H9 (cell line): Measurements from ENCODE around the gene EMX2. TPM values are rescaled to one million over a fixed set of nuclear protein-coding genes. Genes with fewer than 3 reads are reported as not detected.

ENCODE experiments used
- DNase-seq: peaks from one replicate; pipeline ENCODE4 v3.0.0-alpha.2; 2017
- H2AFZ ChIP-seq: one replicate; pipeline ENCODE4 v1.6.1; 2013; ENCODE audit warnings: mild to moderate bottlenecking, low read length, control low read depth, moderate library complexity
- H2AK5ac ChIP-seq: 2 replicates; pipeline ENCODE4 v1.6.1; 2013; ENCODE audit warnings: low read length, control low read depth, mixed read lengths; ENCODE audit not compliant: insufficient read length
- H2BK120ac ChIP-seq: one replicate; pipeline ENCODE4 v1.6.1; 2013; ENCODE audit warnings: low read depth, mild to moderate bottlenecking, low read length, control low read depth, inconsistent platforms; ENCODE audit not compliant: poor library complexity, severe bottlenecking
- H2BK12ac ChIP-seq: 2 replicates; pipeline ENCODE4 v1.6.1; 2013; ENCODE audit warnings: low read length, control low read depth, mixed read lengths, low read depth; ENCODE audit not compliant: insufficient read length
- H2BK15ac ChIP-seq: 2 replicates; pipeline ENCODE4 v1.6.1; 2013; ENCODE audit warnings: low read depth, low read length, control low read depth
- H2BK20ac ChIP-seq: one replicate; pipeline ENCODE4 v1.6.1; 2013; ENCODE audit warnings: low read depth, mild to moderate bottlenecking, low read length, control low read depth, inconsistent platforms; ENCODE audit not compliant: poor library complexity, severe bottlenecking
- H2BK5ac ChIP-seq: 2 replicates; pipeline ENCODE4 v1.6.1; 2013; ENCODE audit warnings: low read length, control low read depth, mixed read lengths; ENCODE audit not compliant: insufficient read length
- H3K14ac ChIP-seq: 2 replicates; pipeline ENCODE4 v1.6.1; 2013; ENCODE audit warnings: low read length, control low read depth; ENCODE audit not compliant: insufficient read depth
- H3K18ac ChIP-seq: 2 replicates; pipeline ENCODE4 v1.6.1; 2013; ENCODE audit warnings: low read depth, mild to moderate bottlenecking, mixed read lengths, low read length, control low read depth; ENCODE audit not compliant: insufficient read length
- H3K23ac ChIP-seq: 2 replicates; pipeline ENCODE4 v1.6.1; 2013; ENCODE audit warnings: low read length, control low read depth, mixed read lengths, low read depth; ENCODE audit not compliant: insufficient read length
- H3K23me2 ChIP-seq: 2 replicates; pipeline ENCODE4 v1.6.1; 2013; ENCODE audit warnings: low read depth, mild to moderate bottlenecking, mixed read lengths, low read length, control low read depth; ENCODE audit not compliant: insufficient read length, poor library complexity, severe bottlenecking
- H3K27ac ChIP-seq: 2 replicates; pipeline ENCODE4 v1.5.1; 2013; ENCODE audit warnings: low read length, control low read depth, mixed read lengths, low read depth; ENCODE audit not compliant: insufficient read length
- H3K27me3 ChIP-seq: 2 replicates; pipeline ENCODE4 v1.6.1; 2013; ENCODE audit warnings: low read length, control low read depth, inconsistent platforms; ENCODE audit not compliant: insufficient read depth
- H3K4ac ChIP-seq: 2 replicates; pipeline ENCODE4 v1.6.1; 2013; ENCODE audit warnings: low read depth, mild to moderate bottlenecking, control low read depth, inconsistent platforms, low read length, moderate library complexity
- H3K4me1 ChIP-seq: 2 replicates; pipeline ENCODE4 v1.6.1; 2013; ENCODE audit warnings: low read length, control low read depth, inconsistent platforms; ENCODE audit not compliant: insufficient read depth
- H3K4me2 ChIP-seq: 2 replicates; pipeline ENCODE4 v1.6.1; 2013; ENCODE audit warnings: low read length, control low read depth, mixed read lengths; ENCODE audit not compliant: insufficient read length, insufficient read depth
- H3K56ac ChIP-seq: 2 replicates; pipeline ENCODE4 v1.6.1; 2013; ENCODE audit warnings: low read depth, mild to moderate bottlenecking, mixed read lengths, low read length, control low read depth; ENCODE audit not compliant: insufficient read length
- H3K79me1 ChIP-seq: 2 replicates; pipeline ENCODE4 v1.6.1; 2013; ENCODE audit warnings: low read depth, mild to moderate bottlenecking, moderate library complexity, low read length, control low read depth, inconsistent platforms; ENCODE audit not compliant: insufficient read depth, poor library complexity, severe bottlenecking
- H3K79me2 ChIP-seq: 2 replicates; pipeline ENCODE4 v1.6.1; 2013; ENCODE audit warnings: low read length, control low read depth, inconsistent platforms; ENCODE audit not compliant: insufficient read depth
- H3K9ac ChIP-seq: 2 replicates; pipeline ENCODE4 v1.6.1; 2013; ENCODE audit warnings: low read length, control low read depth, mixed read lengths; ENCODE audit not compliant: insufficient read length; ENCODE audit errors: extremely low read depth
- H3K9me3 ChIP-seq: one replicate; pipeline ENCODE4 v1.6.1; 2013; ENCODE audit warnings: low read depth, low read length, inconsistent platforms; ENCODE audit not compliant: control insufficient read depth
- H3T11ph ChIP-seq: one replicate; pipeline ENCODE4 v1.6.1; 2013; ENCODE audit warnings: mild to moderate bottlenecking, low read length, control low read depth, inconsistent platforms
- H4K20me1 ChIP-seq: one replicate; pipeline ENCODE4 v1.6.1; 2013; ENCODE audit not compliant: control insufficient read depth, insufficient read length, insufficient read depth
- H4K5ac ChIP-seq: 2 replicates; pipeline ENCODE4 v1.6.1; 2013; ENCODE audit warnings: low read depth, mild to moderate bottlenecking, mixed read lengths, low read length, control low read depth; ENCODE audit not compliant: insufficient read length
- H4K8ac ChIP-seq: replicated peaks from 2 replicates; pipeline ENCODE4 v1.6.1; 2013; ENCODE audit warnings: low read length, control low read depth, mixed read lengths, low read depth; ENCODE audit not compliant: insufficient read length
- H4K91ac ChIP-seq: 2 replicates; pipeline ENCODE4 v1.6.1; 2013; ENCODE audit warnings: low read depth, mild to moderate bottlenecking, moderate library complexity, mixed read lengths, low read length, control low read depth; ENCODE audit not compliant: insufficient read length
- H3K27ac Mint-ChIP-seq, 3 experiments: 2 replicates in 2 of 3; 3 replicates in 1 of 3; pipeline ENCODE4 v1.8.0; 2020 to 2021; ENCODE audit warnings: mixed read lengths in 3 of 3, mild to moderate bottlenecking in 1 of 3, moderate library complexity in 1 of 3
- H3K27me3 Mint-ChIP-seq: 2 replicates; pipeline ENCODE4 v1.8.0; 2021; ENCODE audit warnings: low read depth, mild to moderate bottlenecking, moderate library complexity, mixed read lengths
- H3K36me3 Mint-ChIP-seq, 3 experiments: 2 replicates in 2 of 3; 3 replicates in 1 of 3; pipeline ENCODE4 v1.8.0; 2020 to 2021; ENCODE audit warnings: low read depth in 3 of 3, mixed read lengths in 3 of 3; ENCODE audit not compliant: insufficient read depth in 1 of 3
- H3K4me1 Mint-ChIP-seq, 2 experiments: 2 replicates each; pipeline ENCODE4 v1.8.0; 2020; ENCODE audit warnings: mixed read lengths in 2 of 2
- H3K4me3 Mint-ChIP-seq, 2 experiments: 2 replicates in 1 of 2; 3 replicates in 1 of 2; pipeline ENCODE4 v1.8.0; 2020 to 2021; ENCODE audit warnings: mild to moderate bottlenecking in 2 of 2, mixed read lengths in 2 of 2, moderate library complexity in 1 of 2
- H3K9me3 Mint-ChIP-seq, 2 experiments: 2 replicates in 1 of 2; 3 replicates in 1 of 2; pipeline ENCODE4 v1.8.0; 2020; ENCODE audit warnings: mild to moderate bottlenecking in 2 of 2, mixed read lengths in 2 of 2, moderate library complexity in 1 of 2
- WGBS: extraction: QIAGEN DNeasy Blood & Tissue Kit; methylation state at CpG from one replicate; pipeline ENCODE4 v1.1.7; 2013; ENCODE audit warnings: missing lambda C conversion rate, low lambda C conversion rate, mixed read lengths; ENCODE audit not compliant: insufficient read length; ENCODE audit errors: extremely low coverage; 5-methylcytosine and 5-hydroxymethylcytosine counted together
- total RNA-seq: library from RNA; stranded (reverse); gene quantifications from 2 replicates; pipeline ENCODE4 v1.2.1, GENCODE V29; 2021
- TF ChIP-seq, protein P1 (sequence below): fragments of 200-600 bp; sonication (generic); conservative IDR thresholded peaks from 3 replicates; pipeline ENCODE4 v1.8.0; 2021; ENCODE audit warnings: antibody characterized with exemption, mild to moderate bottlenecking

EMX2 gene
- total RNA-seq, 1 experiment from 2014 or later: not detected

DNA sequence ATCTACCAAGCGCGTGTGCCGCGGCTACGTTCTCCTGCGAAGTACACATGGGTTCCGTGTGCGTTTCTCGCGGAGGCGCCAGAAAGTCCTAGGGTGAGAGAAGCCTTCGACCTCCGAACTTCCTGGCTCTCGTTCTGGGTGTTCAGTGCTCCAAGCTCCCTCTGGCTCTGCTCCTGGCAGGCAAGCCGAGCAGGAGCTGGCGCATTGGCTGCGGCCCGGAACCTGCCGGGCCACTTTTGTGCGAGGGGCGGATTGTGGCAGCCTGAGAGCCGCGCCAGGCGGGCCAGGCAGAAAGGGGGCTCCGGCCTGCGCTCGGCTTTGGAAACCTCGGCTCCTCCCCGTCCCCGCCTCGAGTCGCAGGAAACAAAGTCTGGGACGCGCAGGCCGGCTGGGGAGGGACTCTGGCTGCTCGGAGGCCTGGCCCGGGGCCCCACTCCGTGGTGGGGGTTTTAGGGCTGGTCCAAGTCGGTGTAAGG is 9.6 kb downstream of the EMX2 start:
- Histone ChIP-seq H2BK15ac (no peak overlapping the region), H2BK120ac (no peak overlapping the region), H4K91ac (no peak overlapping the region), H2AFZ (no peak overlapping the region), H3K14ac (no peak overlapping the region; the same call in 1 of the 2 replicates), H3K4me2 (peak overlapping the region; percentile 32), H4K20me1 (peaks cover 4% of the 10 kb centered on the region), H3K4ac (no peak overlapping the region), H3K23ac (no peak overlapping the region), H3K9me3 (no peaks in the 10 kb centered on the region), H4K5ac (no peak overlapping the region), H3T11ph (no peak overlapping the region), H3K79me1 (no peaks in the 10 kb centered on the region), H3K23me2 (no peaks in the 10 kb centered on the region), H3K4me1 (no peaks in the 10 kb centered on the region; the same call in 1 of the 2 replicates), H3K18ac (no peak overlapping the region), H3K79me2 (no peaks in the 10 kb centered on the region), H3K9ac (no peak overlapping the region), H2BK5ac (no peak overlapping the region), H2BK20ac (no peak overlapping the region), H3K27ac (no peak overlapping the region), H3K27me3 (peaks cover 93% of the 10 kb centered on the region), H3K56ac (no peak overlapping the region), H2BK12ac (no peak overlapping the region), H4K8ac (no peak overlapping the region), H2AK5ac (no peak overlapping the region)
- Mint-ChIP-seq H3K9me3 (peaks cover 0 to 13% of the 10 kb centered on the region in 2 experiments; a peak in 3 of 5 replicates), H3K4me1 (peaks cover 24 to 50% of the 10 kb centered on the region in 2 experiments), H3K36me3 (no peaks in the 10 kb centered on the region), H3K27ac (no peak overlapping the region), H3K27me3 (peaks cover 100% of the 10 kb centered on the region), H3K4me3 (peak overlapping the region in 1 of 2 experiments; percentile 71; a peak in 3 of 5 replicates)
- peak; percentile 77 for DNase-seq
- no CpG with 5 or more reads among the region's 39 CpGs for WGBS
- TF ChIP-seq, protein P1, sequence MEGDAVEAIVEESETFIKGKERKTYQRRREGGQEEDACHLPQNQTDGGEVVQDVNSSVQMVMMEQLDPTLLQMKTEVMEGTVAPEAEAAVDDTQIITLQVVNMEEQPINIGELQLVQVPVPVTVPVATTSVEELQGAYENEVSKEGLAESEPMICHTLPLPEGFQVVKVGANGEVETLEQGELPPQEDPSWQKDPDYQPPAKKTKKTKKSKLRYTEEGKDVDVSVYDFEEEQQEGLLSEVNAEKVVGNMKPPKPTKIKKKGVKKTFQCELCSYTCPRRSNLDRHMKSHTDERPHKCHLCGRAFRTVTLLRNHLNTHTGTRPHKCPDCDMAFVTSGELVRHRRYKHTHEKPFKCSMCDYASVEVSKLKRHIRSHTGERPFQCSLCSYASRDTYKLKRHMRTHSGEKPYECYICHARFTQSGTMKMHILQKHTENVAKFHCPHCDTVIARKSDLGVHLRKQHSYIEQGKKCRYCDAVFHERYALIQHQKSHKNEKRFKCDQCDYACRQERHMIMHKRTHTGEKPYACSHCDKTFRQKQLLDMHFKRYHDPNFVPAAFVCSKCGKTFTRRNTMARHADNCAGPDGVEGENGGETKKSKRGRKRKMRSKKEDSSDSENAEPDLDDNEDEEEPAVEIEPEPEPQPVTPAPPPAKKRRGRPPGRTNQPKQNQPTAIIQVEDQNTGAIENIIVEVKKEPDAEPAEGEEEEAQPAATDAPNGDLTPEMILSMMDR: no peak
